Measurements from ENCODE around the gene VANGL1.

DNA sequence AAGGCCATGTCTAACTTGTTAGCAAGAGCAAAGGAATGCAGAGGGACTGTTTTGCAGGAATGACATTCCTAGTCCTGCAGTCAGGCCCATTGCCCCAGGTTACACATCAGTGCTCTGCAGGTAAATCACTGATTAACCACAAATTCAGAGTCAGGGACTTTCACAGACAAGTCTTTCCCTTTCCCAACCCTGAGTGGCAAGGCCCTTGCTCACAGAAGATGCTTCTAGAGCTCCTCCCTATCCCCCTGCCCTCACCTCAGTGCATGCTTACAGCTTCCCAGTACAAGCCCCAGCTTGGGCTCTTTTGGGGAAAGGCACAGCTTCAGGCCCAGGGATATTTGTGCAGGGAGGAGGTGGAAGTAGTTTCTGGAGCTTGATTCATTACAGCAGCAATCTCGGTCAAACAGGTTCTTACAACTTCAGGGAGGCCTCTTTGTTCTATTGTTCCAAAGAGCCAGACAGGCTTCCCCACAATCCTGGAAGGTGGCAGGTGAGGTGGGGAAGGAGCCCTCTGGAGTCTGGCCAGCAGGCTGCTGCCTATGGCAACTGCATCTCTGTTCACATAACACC, 72.9 kb downstream of the VANGL1 start:
- TF ChIP-seq, protein P1, sequence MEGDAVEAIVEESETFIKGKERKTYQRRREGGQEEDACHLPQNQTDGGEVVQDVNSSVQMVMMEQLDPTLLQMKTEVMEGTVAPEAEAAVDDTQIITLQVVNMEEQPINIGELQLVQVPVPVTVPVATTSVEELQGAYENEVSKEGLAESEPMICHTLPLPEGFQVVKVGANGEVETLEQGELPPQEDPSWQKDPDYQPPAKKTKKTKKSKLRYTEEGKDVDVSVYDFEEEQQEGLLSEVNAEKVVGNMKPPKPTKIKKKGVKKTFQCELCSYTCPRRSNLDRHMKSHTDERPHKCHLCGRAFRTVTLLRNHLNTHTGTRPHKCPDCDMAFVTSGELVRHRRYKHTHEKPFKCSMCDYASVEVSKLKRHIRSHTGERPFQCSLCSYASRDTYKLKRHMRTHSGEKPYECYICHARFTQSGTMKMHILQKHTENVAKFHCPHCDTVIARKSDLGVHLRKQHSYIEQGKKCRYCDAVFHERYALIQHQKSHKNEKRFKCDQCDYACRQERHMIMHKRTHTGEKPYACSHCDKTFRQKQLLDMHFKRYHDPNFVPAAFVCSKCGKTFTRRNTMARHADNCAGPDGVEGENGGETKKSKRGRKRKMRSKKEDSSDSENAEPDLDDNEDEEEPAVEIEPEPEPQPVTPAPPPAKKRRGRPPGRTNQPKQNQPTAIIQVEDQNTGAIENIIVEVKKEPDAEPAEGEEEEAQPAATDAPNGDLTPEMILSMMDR (IDR thresholded peaks at IDR 0.05) = peak in 1 of 4 experiments; percentile 12
- no peak for TF ChIP-seq POLR2A (IDR thresholded peaks at IDR 0.05)

All from prostate gland (tissue), 2 donors.